ENCODE data around the gene PRTFDC1.

DNA sequence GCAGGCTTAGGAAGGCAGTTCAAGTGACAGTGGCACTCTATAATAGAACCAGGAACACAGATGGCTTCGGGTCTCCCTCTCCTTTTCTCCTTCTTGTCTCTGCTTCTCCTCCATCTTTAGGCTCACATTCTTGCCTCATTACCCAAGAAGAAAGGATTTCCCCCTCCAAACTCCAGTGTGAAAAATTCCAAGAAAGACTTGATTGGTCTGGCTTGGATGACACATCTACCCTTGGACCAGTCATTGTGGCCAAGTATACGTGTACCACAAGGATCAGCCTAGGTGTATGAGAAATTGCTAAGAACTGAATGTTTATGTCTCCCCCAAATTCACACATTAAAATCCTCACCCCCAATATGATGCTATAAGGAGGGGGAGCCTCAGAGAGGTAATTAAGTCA is 53.9 kb downstream of the PRTFDC1 start:
- TF ChIP-seq, protein P1, sequence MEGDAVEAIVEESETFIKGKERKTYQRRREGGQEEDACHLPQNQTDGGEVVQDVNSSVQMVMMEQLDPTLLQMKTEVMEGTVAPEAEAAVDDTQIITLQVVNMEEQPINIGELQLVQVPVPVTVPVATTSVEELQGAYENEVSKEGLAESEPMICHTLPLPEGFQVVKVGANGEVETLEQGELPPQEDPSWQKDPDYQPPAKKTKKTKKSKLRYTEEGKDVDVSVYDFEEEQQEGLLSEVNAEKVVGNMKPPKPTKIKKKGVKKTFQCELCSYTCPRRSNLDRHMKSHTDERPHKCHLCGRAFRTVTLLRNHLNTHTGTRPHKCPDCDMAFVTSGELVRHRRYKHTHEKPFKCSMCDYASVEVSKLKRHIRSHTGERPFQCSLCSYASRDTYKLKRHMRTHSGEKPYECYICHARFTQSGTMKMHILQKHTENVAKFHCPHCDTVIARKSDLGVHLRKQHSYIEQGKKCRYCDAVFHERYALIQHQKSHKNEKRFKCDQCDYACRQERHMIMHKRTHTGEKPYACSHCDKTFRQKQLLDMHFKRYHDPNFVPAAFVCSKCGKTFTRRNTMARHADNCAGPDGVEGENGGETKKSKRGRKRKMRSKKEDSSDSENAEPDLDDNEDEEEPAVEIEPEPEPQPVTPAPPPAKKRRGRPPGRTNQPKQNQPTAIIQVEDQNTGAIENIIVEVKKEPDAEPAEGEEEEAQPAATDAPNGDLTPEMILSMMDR (IDR thresholded peaks at IDR 0.05; ENCODE audit: control extremely low read depth in 1 of 3, insufficient read depth in 1 of 3, low read depth in 1 of 3, low read length in 3 of 3): no peak
- TF ChIP-seq EP300 (IDR thresholded peaks at IDR 0.05; ENCODE audit: borderline replicate concordance in 1 of 2, low read depth in 2 of 2, low read length in 2 of 2) (no peak), JUND (IDR thresholded peaks at IDR 0.05; ENCODE audit: low read length) (no peak), GTF2F1 (IDR thresholded peaks at IDR 0.05; ENCODE audit: borderline replicate concordance, low read depth, low read length) (no peak)
- TF ChIP-seq, protein P2, sequence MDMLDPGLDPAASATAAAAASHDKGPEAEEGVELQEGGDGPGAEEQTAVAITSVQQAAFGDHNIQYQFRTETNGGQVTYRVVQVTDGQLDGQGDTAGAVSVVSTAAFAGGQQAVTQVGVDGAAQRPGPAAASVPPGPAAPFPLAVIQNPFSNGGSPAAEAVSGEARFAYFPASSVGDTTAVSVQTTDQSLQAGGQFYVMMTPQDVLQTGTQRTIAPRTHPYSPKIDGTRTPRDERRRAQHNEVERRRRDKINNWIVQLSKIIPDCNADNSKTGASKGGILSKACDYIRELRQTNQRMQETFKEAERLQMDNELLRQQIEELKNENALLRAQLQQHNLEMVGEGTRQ (IDR thresholded peaks at IDR 0.05; ENCODE audit: low read length): no peak

All from H1 (cell line).